B cell (primary cell): Measurements from ENCODE around the gene KRT37. TPM values are rescaled to one million over a fixed set of nuclear protein-coding genes. Genes with fewer than 3 reads are reported as not detected.

Experiments
- ATAC-seq: fragments of 200-7000 bp; cut with Tn5 transposase; one replicate; pipeline ENCODE4 v1.10.0; 2021; ENCODE audit warnings: low read depth, mild to moderate bottlenecking, moderate number of reproducible peaks, moderate library complexity
- CTCF ChIA-PET: fragments of 350-600 bp; sonication (Branson Sonifier 250); formaldehyde crosslinking; loops from one replicate; lab custom pipeline; 2021; ENCODE audit warnings: antibody characterized with exemption, inconsistent platforms; lab: Charles Lee
- POLR2A ChIA-PET: fragments of 350-600 bp; sonication (Branson Sonifier 250); formaldehyde crosslinking; loops from one replicate; lab custom pipeline; 2021; ENCODE audit warnings: antibody characterized with exemption; lab: Charles Lee
- DNase-seq: peaks from one replicate; pipeline ENCODE4 v3.0.0; 2013
- H2AFZ ChIP-seq: 2 replicates; pipeline ENCODE4 v1.6.1; 2012; ENCODE audit warnings: mild to moderate bottlenecking, low read depth, low read length; ENCODE audit not compliant: insufficient read depth, poor library complexity, severe bottlenecking
- H3K27ac ChIP-seq, 2 donors: 1 replicate in 1 of 2; 2 replicates in 1 of 2; pipeline ENCODE4 v1.5.1; 2012 to 2013; ENCODE audit warnings: low read length in 2 of 2, mild to moderate bottlenecking in 2 of 2, moderate library complexity in 1 of 2
- H3K27me3 ChIP-seq, 4 experiments: fragments of 200-600 bp in 1 of 4; sonication (generic) in 1 of 4; replicated peaks in 1 of 4; 1 replicate in 2 of 4; 2 replicates in 2 of 4; pipeline versions ENCODE4 v1.6.1 to v1.7.0; 2013 to 2016; ENCODE audit warnings: low read length in 3 of 4, mild to moderate bottlenecking in 2 of 4, mixed read lengths in 1 of 4, moderate library complexity in 1 of 4; ENCODE audit not compliant: insufficient read depth in 4 of 4, control insufficient read depth in 3 of 4; ENCODE audit errors: control extremely low read depth in 1 of 4
- H3K36me3 ChIP-seq, 2 experiments: replicated peaks in 1 of 2; 1 replicate in 1 of 2; 2 replicates in 1 of 2; pipeline versions ENCODE4 v1.6.1 to v1.7.1; 2013; ENCODE audit warnings: low read length in 1 of 2; ENCODE audit not compliant: insufficient read depth in 2 of 2, control insufficient read depth in 1 of 2; ENCODE audit errors: control extremely low read depth in 1 of 2, extremely low read depth in 1 of 2
- H3K4me1 ChIP-seq, 2 donors: fragments of 200-600 bp in 1 of 2; sonication (generic) in 1 of 2; 1 replicate in 1 of 2; 2 replicates in 1 of 2; pipeline versions ENCODE4 v1.5.1 to v1.6.1; 2013 to 2017; ENCODE audit warnings: low read length in 2 of 2; ENCODE audit not compliant: control insufficient read depth in 2 of 2, insufficient read depth in 2 of 2
- H3K4me2 ChIP-seq: replicated peaks from 2 replicates; pipeline ENCODE3; 2012; ENCODE audit warnings: mild to moderate bottlenecking, low read depth, low read length; ENCODE audit not compliant: poor library complexity, severe bottlenecking
- H3K4me3 ChIP-seq, 5 experiments: fragments of 200-600 bp in 1 of 5; sonication (generic) in 1 of 5; 1 replicate in 3 of 5; 2 replicates in 2 of 5; pipeline versions ENCODE4 v1.5.1 to v1.7.0; 2011 to 2016; ENCODE audit warnings: low read length in 4 of 5, mild to moderate bottlenecking in 4 of 5, low read depth in 2 of 5, control low read depth in 1 of 5, moderate library complexity in 1 of 5; ENCODE audit not compliant: insufficient read depth in 1 of 5; ENCODE audit errors: control extremely low read depth in 1 of 5, extremely low read depth in 1 of 5
- H3K79me2 ChIP-seq: fragments of 200-600 bp; sonication (generic); one replicate; pipeline ENCODE4 v1.6.0; 2016; ENCODE audit warnings: low read length; ENCODE audit not compliant: control insufficient read depth, insufficient read depth
- H3K9ac ChIP-seq: fragments of 200-600 bp; sonication (generic); 2 replicates; pipeline ENCODE4 v1.6.1; 2017; ENCODE audit warnings: mild to moderate bottlenecking, low read length, moderate library complexity
- H3K9me3 ChIP-seq, 3 donors: one replicate each; pipeline versions ENCODE4 v1.6.1 to v1.7.1; 2013; ENCODE audit warnings: low read length in 2 of 3; ENCODE audit not compliant: control insufficient read depth in 2 of 3, insufficient read depth in 1 of 3; ENCODE audit errors: control extremely low read depth in 1 of 3
- H4K20me1 ChIP-seq: 2 replicates; pipeline ENCODE4 v1.6.0; 2012; ENCODE audit warnings: mild to moderate bottlenecking, low read length; ENCODE audit not compliant: insufficient read depth, control insufficient read depth, poor library complexity, severe bottlenecking
- H3K27ac Mint-ChIP-seq: one replicate; pipeline ENCODE4 v1.8.0; 2021; ENCODE audit warnings: mixed read lengths
- H3K27me3 Mint-ChIP-seq: one replicate; pipeline ENCODE4 v1.8.0; 2021; ENCODE audit warnings: mixed read lengths
- H3K4me1 Mint-ChIP-seq: one replicate; pipeline ENCODE4 v1.8.0; 2021; ENCODE audit warnings: mixed read lengths
- H3K4me3 Mint-ChIP-seq: one replicate; pipeline ENCODE4 v1.8.0; 2021; ENCODE audit warnings: mixed read lengths
- H3K9me3 Mint-ChIP-seq: one replicate; pipeline ENCODE4 v1.8.0; 2022; ENCODE audit warnings: mixed read lengths; ENCODE audit not compliant: insufficient read depth
- EZH2 ChIP-seq: IDR thresholded peaks from 2 replicates; pipeline ENCODE4 v1.6.1; 2012; ENCODE audit warnings: borderline replicate concordance, low read depth, mild to moderate bottlenecking, moderate library complexity, low read length; ENCODE audit not compliant: insufficient read depth, poor library complexity, severe bottlenecking
- WGBS: methylation state at CpG from one replicate; pipeline ENCODE4 v1.1.5; 2013; ENCODE audit warnings: missing lambda C conversion rate; ENCODE audit not compliant: insufficient coverage; 5-methylcytosine and 5-hydroxymethylcytosine counted together
- intact Hi-C: fragments of 100-400 bp; cut with micrococcal nuclease; formaldehyde crosslinking; loops from one replicate; pipeline ENCODE4 v1.10.0; 2022
- polyA plus RNA-seq: library from polyadenylated mRNA; depleted of rRNA; stranded (reverse); fragments of >200 nt; gene quantifications from 2 replicates; pipeline ENCODE4 v1.2.3, GENCODE V29; 2012
- total RNA-seq, 2 donors: library from RNA; stranded (reverse); fragments of 120-200 nt in 1 of 2; gene quantifications; 1 replicate in 1 of 2; 2 replicates in 1 of 2; pipeline versions ENCODE4 v1.2.3 to v1.2.4, GENCODE V29; 2013 to 2022
- TF ChIP-seq, protein P1 (sequence below): fragments of 200-600 bp; IDR thresholded peaks from one replicate; pipeline ENCODE4 v1.8.0; 2022; ENCODE audit warnings: antibody characterized with exemption, mild to moderate bottlenecking

The KRT37 gene
- total and polyA plus RNA-seq, 2 donors (not counting 1 experiment from before 2014, with no cell fraction given) = not detected

DNA sequence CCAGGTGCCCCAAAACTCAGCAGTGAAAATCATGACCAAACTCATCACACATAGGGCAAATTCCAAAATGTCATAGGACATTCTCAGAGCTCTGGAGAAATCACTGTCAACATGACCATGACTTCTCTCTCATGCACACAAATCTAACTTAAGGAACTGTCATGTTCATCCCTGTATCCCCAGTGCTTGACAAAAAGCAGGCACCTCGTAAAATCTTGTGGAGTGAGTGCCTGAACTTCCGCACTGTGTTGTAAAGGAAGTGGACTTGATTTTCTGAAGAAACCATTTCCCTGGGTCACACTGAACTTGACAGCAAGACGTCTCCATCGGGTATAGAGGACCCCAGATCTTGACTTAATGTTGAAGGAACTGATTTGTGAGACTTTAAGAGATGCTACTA lies 2.8 kb downstream of the KRT37 start:
- POLR2A ChIA-PET = no interaction called here
- Mint-ChIP-seq H3K27me3 (peaks cover 7% of the 10 kb centered on the region), H3K4me1 (no peaks in the 10 kb centered on the region), H3K4me3 (no peak overlapping the region), H3K9me3 (no peaks in the 10 kb centered on the region), H3K27ac (no peak overlapping the region)
- Histone ChIP-seq H3K4me2 (no peak overlapping the region), H3K4me1 (no peaks in the 10 kb centered on the region), H3K79me2 (no peaks in the 10 kb centered on the region), H3K9ac (no peak overlapping the region), H2AFZ (no peak overlapping the region), H4K20me1 (no peaks in the 10 kb centered on the region), H3K27ac (no peak overlapping the region), H3K4me3 (no peak overlapping the region), H3K27me3 (peaks cover 0 to 3% (median 0%) of the 10 kb centered on the region in 4 experiments), H3K9me3 (no peaks in the 10 kb centered on the region), H3K36me3 (no peaks in the 10 kb centered on the region)
- TF ChIP-seq EZH2 = no peak
- TF ChIP-seq, protein P1, sequence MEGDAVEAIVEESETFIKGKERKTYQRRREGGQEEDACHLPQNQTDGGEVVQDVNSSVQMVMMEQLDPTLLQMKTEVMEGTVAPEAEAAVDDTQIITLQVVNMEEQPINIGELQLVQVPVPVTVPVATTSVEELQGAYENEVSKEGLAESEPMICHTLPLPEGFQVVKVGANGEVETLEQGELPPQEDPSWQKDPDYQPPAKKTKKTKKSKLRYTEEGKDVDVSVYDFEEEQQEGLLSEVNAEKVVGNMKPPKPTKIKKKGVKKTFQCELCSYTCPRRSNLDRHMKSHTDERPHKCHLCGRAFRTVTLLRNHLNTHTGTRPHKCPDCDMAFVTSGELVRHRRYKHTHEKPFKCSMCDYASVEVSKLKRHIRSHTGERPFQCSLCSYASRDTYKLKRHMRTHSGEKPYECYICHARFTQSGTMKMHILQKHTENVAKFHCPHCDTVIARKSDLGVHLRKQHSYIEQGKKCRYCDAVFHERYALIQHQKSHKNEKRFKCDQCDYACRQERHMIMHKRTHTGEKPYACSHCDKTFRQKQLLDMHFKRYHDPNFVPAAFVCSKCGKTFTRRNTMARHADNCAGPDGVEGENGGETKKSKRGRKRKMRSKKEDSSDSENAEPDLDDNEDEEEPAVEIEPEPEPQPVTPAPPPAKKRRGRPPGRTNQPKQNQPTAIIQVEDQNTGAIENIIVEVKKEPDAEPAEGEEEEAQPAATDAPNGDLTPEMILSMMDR = no peak
- CTCF ChIA-PET = no interaction called here
- DNase-seq (no peak), ATAC-seq (no peak)
- WGBS = 66% methylated on average over 4 of the region's 4 CpGs
- intact Hi-C loops = no loop called here

DNA sequence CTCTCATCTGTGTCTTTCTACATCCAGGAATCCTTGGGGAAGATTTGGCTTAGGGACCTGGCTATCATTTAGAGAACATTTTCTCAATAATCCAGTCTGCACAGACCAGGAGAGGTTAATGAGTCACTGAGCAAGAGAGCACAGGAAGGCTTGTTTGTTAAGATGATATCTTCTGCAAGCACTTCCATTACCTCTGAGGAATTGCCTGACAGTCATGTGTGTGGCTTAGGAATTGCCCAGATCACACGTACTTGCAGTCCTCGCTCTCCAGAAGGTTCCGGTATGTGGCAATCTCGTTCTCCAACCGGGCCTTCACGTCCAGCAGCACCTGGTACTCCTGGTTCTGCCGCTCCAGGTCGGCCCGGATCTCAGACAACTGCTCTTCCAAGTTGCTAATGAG lies 3.3 kb downstream of the KRT37 start:
- 74% methylated on average over 9 of the region's 9 CpGs for WGBS
- H3K4me2 ChIP-seq = no peak overlapping the region
- no peaks in the 10 kb centered on the region for H3K36me3 ChIP-seq
- Mint-ChIP-seq H3K4me1 (no peaks in the 10 kb centered on the region), H3K27me3 (peaks cover 6% of the 10 kb centered on the region), H3K9me3 (no peaks in the 10 kb centered on the region), H3K27ac (no peak overlapping the region), H3K4me3 (no peak overlapping the region)
- ChIA-PET POLR2A (no interaction called here), CTCF (no interaction called here)
- DNase-seq (no peak), ATAC-seq (no peak)
- no peaks in the 10 kb centered on the region for H4K20me1 ChIP-seq
- no peaks in the 10 kb centered on the region for H3K79me2 ChIP-seq
- H3K4me1 ChIP-seq = no peaks in the 10 kb centered on the region
- TF ChIP-seq, protein P1 = no peak
- no peak for TF ChIP-seq EZH2
- H3K27ac ChIP-seq = no peak overlapping the region
- no peak overlapping the region for H3K9ac ChIP-seq
- intact Hi-C loops = no loop called here
- H3K4me3 ChIP-seq = no peak overlapping the region
- peaks cover 0 to 3% (median 0%) of the 10 kb centered on the region in 4 experiments for H3K27me3 ChIP-seq
- no peaks in the 10 kb centered on the region for H3K9me3 ChIP-seq
- H2AFZ ChIP-seq = no peak overlapping the region
